Osteoblast (primary cell): Measurements from ENCODE around the gene ATMIN. TPM values are rescaled to one million over a fixed set of nuclear protein-coding genes. Genes with fewer than 3 reads are reported as not detected.

Source experiments
- DNase-seq: peaks from one replicate; pipeline ENCODE4 v3.0.0; 2011; ENCODE audit warnings: low spot score, mixed read lengths; ENCODE audit not compliant: insufficient read length; ENCODE audit errors: missing footprints
- H2AFZ ChIP-seq: 2 replicates; pipeline ENCODE4 v1.6.0; 2011; ENCODE audit warnings: mild to moderate bottlenecking, low read length
- H3K27ac ChIP-seq: 2 replicates; pipeline ENCODE4 v1.5.1; 2011; ENCODE audit warnings: mild to moderate bottlenecking, low read depth, low read length, moderate library complexity
- H3K27me3 ChIP-seq: 2 replicates; pipeline ENCODE4 v1.6.0; 2012; ENCODE audit warnings: mild to moderate bottlenecking, control low read depth, inconsistent platforms, low read length, moderate library complexity; ENCODE audit not compliant: insufficient read depth
- H3K36me3 ChIP-seq: 2 replicates; pipeline ENCODE4 v1.5.1; 2011; ENCODE audit warnings: mild to moderate bottlenecking, low read length, control low read depth, moderate library complexity; ENCODE audit not compliant: insufficient read depth
- H3K4me1 ChIP-seq: 2 replicates; pipeline ENCODE4 v1.5.1; 2011; ENCODE audit warnings: mild to moderate bottlenecking, low read length, control low read depth, moderate library complexity; ENCODE audit not compliant: insufficient read depth
- H3K4me2 ChIP-seq: 2 replicates; pipeline ENCODE4 v1.6.0; 2011; ENCODE audit warnings: mild to moderate bottlenecking, low read length; ENCODE audit not compliant: insufficient read depth
- H3K4me3 ChIP-seq: fragments of 200-600 bp; sonication (generic); 3 replicates; pipeline ENCODE4 v1.5.1; 2012; ENCODE audit warnings: mild to moderate bottlenecking, low read length, inconsistent platforms; ENCODE audit not compliant: insufficient read depth
- H3K79me2 ChIP-seq: 2 replicates; pipeline ENCODE4 v1.6.0; 2012; ENCODE audit warnings: mild to moderate bottlenecking, low read length, control low read depth, inconsistent platforms; ENCODE audit not compliant: insufficient read depth
- H3K9me3 ChIP-seq: 2 replicates; pipeline ENCODE4 v1.5.1; 2011; ENCODE audit warnings: low read depth, low read length, control low read depth
- H4K20me1 ChIP-seq: 2 replicates; pipeline ENCODE4 v1.6.0; 2012; ENCODE audit warnings: mild to moderate bottlenecking, low read length, control low read depth; ENCODE audit not compliant: insufficient read depth
- CTCF ChIP-seq: IDR thresholded peaks from 2 replicates; pipeline ENCODE4 v1.5.1; 2011; ENCODE audit warnings: mild to moderate bottlenecking, low read depth, low read length, moderate library complexity; ENCODE audit errors: extremely low read depth
- total RNA-seq: library from RNA; depleted of rRNA; stranded (reverse); fragments of >200 nt; gene quantifications from 2 replicates; pipeline ENCODE4 v1.2.3, GENCODE V29; 2012

The ATMIN gene
- total RNA-seq, 1 donor = 61.2 TPM

- H4K20me1 ChIP-seq = no peaks in the 10 kb centered on the region
- no peaks in the 10 kb centered on the region for H3K27me3 ChIP-seq
- peak overlapping the region; percentile 32 for H3K27ac ChIP-seq
- no peaks in the 10 kb centered on the region for H3K36me3 ChIP-seq
- no peaks in the 10 kb centered on the region for H3K9me3 ChIP-seq
- peak overlapping the region; percentile 72 for H3K4me2 ChIP-seq
- peaks cover 75% of the 10 kb centered on the region for H3K79me2 ChIP-seq
- TF ChIP-seq CTCF = no peak
- peaks cover 32% of the 10 kb centered on the region for H3K4me1 ChIP-seq
- H2AFZ ChIP-seq = peak overlapping the region; percentile 13
- DNase-seq = no peak
- H3K4me3 ChIP-seq = peak overlapping the region; percentile 34
These were observed 38.4 kb upstream of the ATMIN start for GRCh38 chr16:80997139-80997798.

GRCh38 chr16:80997964-80998620, 37.5 kb upstream of the ATMIN start:
- Histone ChIP-seq H3K9me3 (no peaks in the 10 kb centered on the region), H3K27ac (no peak overlapping the region), H3K4me1 (peaks cover 24% of the 10 kb centered on the region)

GRCh38 chr16:81000873-81001272, 34.8 kb upstream of the ATMIN start:
- Histone ChIP-seq H3K9me3 (no peaks in the 10 kb centered on the region), H3K4me3 (no peak overlapping the region), H4K20me1 (peaks cover 3% of the 10 kb centered on the region), H3K4me2 (no peak overlapping the region), H3K4me1 (peaks cover 28% of the 10 kb centered on the region), H3K79me2 (peaks cover 97% of the 10 kb centered on the region), H3K27ac (no peak overlapping the region), H3K36me3 (no peaks in the 10 kb centered on the region), H3K27me3 (no peaks in the 10 kb centered on the region), H2AFZ (no peak overlapping the region)
- TF ChIP-seq CTCF = no peak
- no peak for DNase-seq

More at GRCh38 chr16:80997964-80998620, 37.5 kb upstream of the ATMIN start:
- Histone ChIP-seq H3K4me2 (no peak overlapping the region), H3K4me3 (no peak overlapping the region), H2AFZ (no peak overlapping the region), H3K36me3 (no peaks in the 10 kb centered on the region), H3K79me2 (peaks cover 82% of the 10 kb centered on the region), H4K20me1 (no peaks in the 10 kb centered on the region), H3K27me3 (no peaks in the 10 kb centered on the region)
- no peak for TF ChIP-seq CTCF
- no peak for DNase-seq

GRCh38 chr16:81001330-81001729, 34.3 kb upstream of the ATMIN start:
- H3K4me1 ChIP-seq = peaks cover 28% of the 10 kb centered on the region
- H3K36me3 ChIP-seq = no peaks in the 10 kb centered on the region
- no peak overlapping the region for H3K4me2 ChIP-seq
- no peak overlapping the region for H2AFZ ChIP-seq
- peaks cover 97% of the 10 kb centered on the region for H3K79me2 ChIP-seq
- no peak for DNase-seq
- peaks cover 3% of the 10 kb centered on the region for H4K20me1 ChIP-seq
- no peaks in the 10 kb centered on the region for H3K27me3 ChIP-seq
- no peak overlapping the region for H3K27ac ChIP-seq
- TF ChIP-seq CTCF = no peak
- no peak overlapping the region for H3K4me3 ChIP-seq
- H3K9me3 ChIP-seq = no peaks in the 10 kb centered on the region
